ENCODE results near the gene BACE2. TPM values are rescaled to one million over a fixed set of nuclear protein-coding genes. Genes with fewer than 3 reads are reported as not detected.

Gene BACE2
- total and polyA plus RNA-seq, 2 of the 13 experiments (the other 11 are each of a cell fraction or from before 2014, with no cell fraction given) = 0.07 to 0.11 TPM

- no peak for TF ChIP-seq SNAI1 (CRISPR knock-in tag; IDR thresholded peaks at IDR 0.05; ENCODE audit: borderline replicate concordance)
- TF ChIP-seq SIN3A (IDR thresholded peaks at IDR 0.05; ENCODE audit: borderline replicate concordance, low read depth, low read length) = no peak
- TF ChIP-seq ZHX1 (CRISPR knock-in tag; IDR thresholded peaks at IDR 0.05; ENCODE audit: low read depth) = no peak
- TF ChIP-seq HNF4G (IDR thresholded peaks at IDR 0.05; ENCODE audit: borderline replicate concordance, low read depth, low read length) = no peak
- no peak for TF ChIP-seq HNF4G (CRISPR knock-in tag; IDR thresholded peaks at IDR 0.05; ENCODE audit: borderline replicate concordance, low read depth)
- TF ChIP-seq ZNF282 (IDR thresholded peaks at IDR 0.05; ENCODE audit: partially characterized antibody) = no peak
- no peak for TF ChIP-seq ZSCAN31 (CRISPR knock-in tag; IDR thresholded peaks at IDR 0.05; ENCODE audit: low read depth)
- peak; percentile 52; the same call in 1 of the 2 replicates for TF ChIP-seq KMT2A (CRISPR knock-in tag; IDR thresholded peaks at IDR 0.05)
- TF ChIP-seq ZNF839 (CRISPR knock-in tag; IDR thresholded peaks at IDR 0.05; ENCODE audit: borderline replicate concordance) = no peak
- TF ChIP-seq, protein P1, sequence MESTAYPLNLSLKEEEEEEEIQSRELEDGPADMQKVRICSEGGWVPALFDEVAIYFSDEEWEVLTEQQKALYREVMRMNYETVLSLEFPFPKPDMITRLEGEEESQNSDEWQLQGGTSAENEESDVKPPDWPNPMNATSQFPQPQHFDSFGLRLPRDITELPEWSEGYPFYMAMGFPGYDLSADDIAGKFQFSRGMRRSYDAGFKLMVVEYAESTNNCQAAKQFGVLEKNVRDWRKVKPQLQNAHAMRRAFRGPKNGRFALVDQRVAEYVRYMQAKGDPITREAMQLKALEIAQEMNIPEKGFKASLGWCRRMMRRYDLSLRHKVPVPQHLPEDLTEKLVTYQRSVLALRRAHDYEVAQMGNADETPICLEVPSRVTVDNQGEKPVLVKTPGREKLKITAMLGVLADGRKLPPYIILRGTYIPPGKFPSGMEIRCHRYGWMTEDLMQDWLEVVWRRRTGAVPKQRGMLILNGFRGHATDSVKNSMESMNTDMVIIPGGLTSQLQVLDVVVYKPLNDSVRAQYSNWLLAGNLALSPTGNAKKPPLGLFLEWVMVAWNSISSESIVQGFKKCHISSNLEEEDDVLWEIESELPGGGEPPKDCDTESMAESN (CRISPR knock-in tag; conservative IDR thresholded peaks at IDR 0.05) = no peak
- TF ChIP-seq TRIM24 (CRISPR knock-in tag; IDR thresholded peaks at IDR 0.05) = no peak
- 0 out of 2 replicates have a peak, but pooled peaks have one; percentile 28 for TF ChIP-seq ZNF772 (CRISPR knock-in tag; IDR thresholded peaks at IDR 0.05)
- TF ChIP-seq ZNF383 (CRISPR knock-in tag; IDR thresholded peaks at IDR 0.05; ENCODE audit: borderline replicate concordance) = no peak
- TF ChIP-seq CEBPG (CRISPR knock-in tag; IDR thresholded peaks at IDR 0.05) = 0 out of 2 replicates have a peak, but pooled peaks have one; percentile 8
- TF ChIP-seq, protein P2, sequence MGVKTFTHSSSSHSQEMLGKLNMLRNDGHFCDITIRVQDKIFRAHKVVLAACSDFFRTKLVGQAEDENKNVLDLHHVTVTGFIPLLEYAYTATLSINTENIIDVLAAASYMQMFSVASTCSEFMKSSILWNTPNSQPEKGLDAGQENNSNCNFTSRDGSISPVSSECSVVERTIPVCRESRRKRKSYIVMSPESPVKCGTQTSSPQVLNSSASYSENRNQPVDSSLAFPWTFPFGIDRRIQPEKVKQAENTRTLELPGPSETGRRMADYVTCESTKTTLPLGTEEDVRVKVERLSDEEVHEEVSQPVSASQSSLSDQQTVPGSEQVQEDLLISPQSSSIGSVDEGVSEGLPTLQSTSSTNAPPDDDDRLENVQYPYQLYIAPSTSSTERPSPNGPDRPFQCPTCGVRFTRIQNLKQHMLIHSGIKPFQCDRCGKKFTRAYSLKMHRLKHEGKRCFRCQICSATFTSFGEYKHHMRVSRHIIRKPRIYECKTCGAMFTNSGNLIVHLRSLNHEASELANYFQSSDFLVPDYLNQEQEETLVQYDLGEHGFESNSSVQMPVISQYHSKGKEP (CRISPR knock-in tag; IDR thresholded peaks at IDR 0.05) = no peak
- no peak for TF ChIP-seq CAMTA2 (CRISPR knock-in tag; IDR thresholded peaks at IDR 0.05; ENCODE audit: borderline replicate concordance)
- TF ChIP-seq FOXK1 (CRISPR knock-in tag; IDR thresholded peaks at IDR 0.05; ENCODE audit: borderline replicate concordance, low read depth) = no peak
- no peak for TF ChIP-seq CCAR2 (optimal IDR thresholded peaks at IDR 0.05; ENCODE audit: low read depth, low read length)
- TF ChIP-seq, protein P3, sequence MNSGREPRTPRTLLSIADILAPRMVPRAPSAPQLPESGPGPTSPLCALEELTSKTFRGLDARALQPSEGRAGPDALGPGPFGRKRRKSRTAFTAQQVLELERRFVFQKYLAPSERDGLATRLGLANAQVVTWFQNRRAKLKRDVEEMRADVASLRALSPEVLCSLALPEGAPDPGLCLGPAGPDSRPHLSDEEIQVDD (CRISPR knock-in tag; IDR thresholded peaks at IDR 0.05; ENCODE audit: borderline replicate concordance) = no peak
- no peak for TF ChIP-seq ZNF782 (CRISPR knock-in tag; IDR thresholded peaks at IDR 0.05; ENCODE audit: borderline replicate concordance)
- TF ChIP-seq RXRB (CRISPR knock-in tag; IDR thresholded peaks at IDR 0.05; ENCODE audit: borderline replicate concordance) = no peak
- TF ChIP-seq RBFOX2 (IDR thresholded peaks at IDR 0.05; ENCODE audit: low read depth, low read length) = 0 out of 2 replicates have a peak, but pooled peaks have one; percentile 13
- no peak for TF ChIP-seq ZFP82 (CRISPR knock-in tag; IDR thresholded peaks at IDR 0.05; ENCODE audit: borderline replicate concordance)
These were observed 158.6 kb downstream of the BACE2 start (continued) for GRCh38 chr21:41326414-41327080.
